AG08395 (cell line): ENCODE measurements around the gene LRRC39.
"Not testable (repeated sequence)": the region's sequence is repeated elsewhere in the genome, so short reads cannot be mapped to it uniquely, and the experiment has no call there.

Source experiments
- DNase-seq: peaks from one replicate; pipeline ENCODE4 v3.0.0; 2012; ENCODE audit warnings: mixed read lengths, low spot score

LRRC39 gene

GRCh38 chr1:100178091-100178490 is at the start of gene LRRC39:
Gene LRRC39, minus strand, starts transcription at chr1:100178256. Its CDS starts 9,740 bp downstream, at chr1:100168516.
- DNase-seq = no peak

GRCh38 chr1:100222428-100222827 is 44.4 kb upstream of the LRRC39 start:
- no peak for DNase-seq

- no peak for DNase-seq
Observed at GRCh38 chr1:100219883-100220282, 41.8 kb upstream of the LRRC39 start.

- no peak for DNase-seq
Observed at GRCh38 chr1:100219457-100219856, 41.4 kb upstream of the LRRC39 start.

GRCh38 chr1:100217834-100218233 is 39.8 kb upstream of the LRRC39 start:
- DNase-seq = no peak

- no peak for DNase-seq
Observed at GRCh38 chr1:100215101-100215500, 37.0 kb upstream of the LRRC39 start.

GRCh38 chr1:100213141-100213540 is 35.1 kb upstream of the LRRC39 start:
- no peak for DNase-seq

GRCh38 chr1:100206301-100206700 is 28.2 kb upstream of the LRRC39 start:
- no peak for DNase-seq

GRCh38 chr1:100205593-100205992 is 27.5 kb upstream of the LRRC39 start:
- not testable (repeated sequence) for DNase-seq

- DNase-seq = not testable (repeated sequence)
Observed at GRCh38 chr1:100205103-100205502, 27.0 kb upstream of the LRRC39 start.

GRCh38 chr1:100202703-100203102 is 24.6 kb upstream of the LRRC39 start:
- DNase-seq = not testable (repeated sequence)

- not testable (repeated sequence) for DNase-seq
Observed at GRCh38 chr1:100200060-100200459, 22.0 kb upstream of the LRRC39 start.

GRCh38 chr1:100198596-100198995 is 20.5 kb upstream of the LRRC39 start:
- DNase-seq = no peak

- peak; percentile 70 for DNase-seq
Observed at GRCh38 chr1:100188617-100189016, 10.6 kb upstream of the LRRC39 start.

- peak; percentile 16 for DNase-seq
Observed at GRCh38 chr1:100187912-100188311, 9.9 kb upstream of the LRRC39 start.

GRCh38 chr1:100184536-100184935 is 6.5 kb upstream of the LRRC39 start:
- DNase-seq = no peak

GRCh38 chr1:100183370-100183769 is 5.3 kb upstream of the LRRC39 start:
- DNase-seq = no peak

- no peak for DNase-seq
Observed at GRCh38 chr1:100177295-100178041, 588 bp downstream of the LRRC39 start.

- no peak for DNase-seq
Observed at GRCh38 chr1:100168051-100168450, 10.0 kb downstream of the LRRC39 start.

GRCh38 chr1:100164702-100165101 is 13.4 kb downstream of the LRRC39 start:
- no peak for DNase-seq

- DNase-seq = peak; percentile 54
Observed at GRCh38 chr1:100164216-100164615, 13.8 kb downstream of the LRRC39 start.

GRCh38 chr1:100162881-100163280 is 15.2 kb downstream of the LRRC39 start:
- no peak for DNase-seq

- no peak for DNase-seq
Observed at GRCh38 chr1:100152271-100152670, 25.8 kb downstream of the LRRC39 start.

GRCh38 chr1:100151679-100152078 is 26.4 kb downstream of the LRRC39 start:
- DNase-seq = no peak
